ENCODE measurements around the gene CTRB1.

The CTRB1 gene

DNA sequence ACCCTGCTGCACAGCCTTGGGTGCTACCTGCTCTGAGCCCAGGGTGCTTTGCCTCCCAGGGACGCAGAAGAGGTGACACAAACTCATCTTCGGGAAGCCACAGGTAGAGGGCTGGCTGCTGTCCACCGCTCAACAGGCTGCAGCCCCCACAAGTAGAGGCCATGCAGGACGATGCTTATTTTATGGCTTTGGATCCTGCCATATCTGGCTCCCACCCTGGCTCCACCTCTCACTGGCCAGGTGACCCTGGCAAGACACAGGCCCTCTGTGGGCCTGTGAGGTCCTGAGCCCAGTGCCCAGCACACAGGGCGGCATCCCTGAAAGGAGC, 44.0 kb downstream of the CTRB1 start:
- H3K9me3 ChIP-seq (ENCODE audit: insufficient read depth, low read length) = no peaks in the 10 kb centered on the region
- no peak overlapping the region for H3K4me2 ChIP-seq (ENCODE audit: low read length)
- peaks cover 15% of the 10 kb centered on the region; the same call in 1 of the 2 replicates for H3K4me1 ChIP-seq (ENCODE audit: low read length)
- TF ChIP-seq, protein P1, sequence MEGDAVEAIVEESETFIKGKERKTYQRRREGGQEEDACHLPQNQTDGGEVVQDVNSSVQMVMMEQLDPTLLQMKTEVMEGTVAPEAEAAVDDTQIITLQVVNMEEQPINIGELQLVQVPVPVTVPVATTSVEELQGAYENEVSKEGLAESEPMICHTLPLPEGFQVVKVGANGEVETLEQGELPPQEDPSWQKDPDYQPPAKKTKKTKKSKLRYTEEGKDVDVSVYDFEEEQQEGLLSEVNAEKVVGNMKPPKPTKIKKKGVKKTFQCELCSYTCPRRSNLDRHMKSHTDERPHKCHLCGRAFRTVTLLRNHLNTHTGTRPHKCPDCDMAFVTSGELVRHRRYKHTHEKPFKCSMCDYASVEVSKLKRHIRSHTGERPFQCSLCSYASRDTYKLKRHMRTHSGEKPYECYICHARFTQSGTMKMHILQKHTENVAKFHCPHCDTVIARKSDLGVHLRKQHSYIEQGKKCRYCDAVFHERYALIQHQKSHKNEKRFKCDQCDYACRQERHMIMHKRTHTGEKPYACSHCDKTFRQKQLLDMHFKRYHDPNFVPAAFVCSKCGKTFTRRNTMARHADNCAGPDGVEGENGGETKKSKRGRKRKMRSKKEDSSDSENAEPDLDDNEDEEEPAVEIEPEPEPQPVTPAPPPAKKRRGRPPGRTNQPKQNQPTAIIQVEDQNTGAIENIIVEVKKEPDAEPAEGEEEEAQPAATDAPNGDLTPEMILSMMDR (IDR thresholded peaks at IDR 0.05; ENCODE audit: low read depth, low read length) = no peak
- TF ChIP-seq EZH2phosphoT487 (IDR thresholded peaks at IDR 0.05; ENCODE audit: low read depth) = no peak
- H3K79me2 ChIP-seq (ENCODE audit: low read length) = no peaks in the 10 kb centered on the region
- no peak overlapping the region for H3K9ac ChIP-seq (ENCODE audit: low read length)
- no peak overlapping the region for H2AFZ ChIP-seq (ENCODE audit: low read depth, low read length)
- peaks cover 18% of the 10 kb centered on the region; the same call in 1 of the 2 replicates for H4K20me1 ChIP-seq (ENCODE audit: insufficient read depth, low read length)
- no peak overlapping the region for H3K27ac ChIP-seq (ENCODE audit: low read length)
- H3K36me3 ChIP-seq (replicated peaks; ENCODE audit: low read depth, low read length) = no peaks in the 10 kb centered on the region
- peaks cover 26% of the 10 kb centered on the region for H3K27me3 ChIP-seq (ENCODE audit: low read depth, low read length)
- no peak overlapping the region for H3K4me3 ChIP-seq (ENCODE audit: low read length)

GRCh38 chr16:75263291-75263962, 44.6 kb downstream of the CTRB1 start:
- no peak overlapping the region for H3K9ac ChIP-seq (ENCODE audit: low read length)
- peaks cover 23% of the 10 kb centered on the region for H3K27me3 ChIP-seq (ENCODE audit: low read depth, low read length)
- TF ChIP-seq EZH2phosphoT487 (IDR thresholded peaks at IDR 0.05; ENCODE audit: low read depth) = no peak
- TF ChIP-seq, protein P1 (IDR thresholded peaks at IDR 0.05; ENCODE audit: low read depth, low read length) = no peak
- H2AFZ ChIP-seq (ENCODE audit: low read depth, low read length) = no peak overlapping the region
- H3K36me3 ChIP-seq (replicated peaks; ENCODE audit: low read depth, low read length) = no peaks in the 10 kb centered on the region
- H3K4me3 ChIP-seq (ENCODE audit: low read length) = no peak overlapping the region
- no peak overlapping the region for H3K4me2 ChIP-seq (ENCODE audit: low read length)
- H3K4me1 ChIP-seq (ENCODE audit: low read length) = peaks cover 9% of the 10 kb centered on the region; the same call in 1 of the 2 replicates
- peaks cover 13% of the 10 kb centered on the region; the same call in 1 of the 2 replicates for H4K20me1 ChIP-seq (ENCODE audit: insufficient read depth, low read length)
- H3K79me2 ChIP-seq (ENCODE audit: low read length) = no peaks in the 10 kb centered on the region
- H3K9me3 ChIP-seq (ENCODE audit: insufficient read depth, low read length) = no peaks in the 10 kb centered on the region
- H3K27ac ChIP-seq (ENCODE audit: low read length) = no peak overlapping the region

DNA sequence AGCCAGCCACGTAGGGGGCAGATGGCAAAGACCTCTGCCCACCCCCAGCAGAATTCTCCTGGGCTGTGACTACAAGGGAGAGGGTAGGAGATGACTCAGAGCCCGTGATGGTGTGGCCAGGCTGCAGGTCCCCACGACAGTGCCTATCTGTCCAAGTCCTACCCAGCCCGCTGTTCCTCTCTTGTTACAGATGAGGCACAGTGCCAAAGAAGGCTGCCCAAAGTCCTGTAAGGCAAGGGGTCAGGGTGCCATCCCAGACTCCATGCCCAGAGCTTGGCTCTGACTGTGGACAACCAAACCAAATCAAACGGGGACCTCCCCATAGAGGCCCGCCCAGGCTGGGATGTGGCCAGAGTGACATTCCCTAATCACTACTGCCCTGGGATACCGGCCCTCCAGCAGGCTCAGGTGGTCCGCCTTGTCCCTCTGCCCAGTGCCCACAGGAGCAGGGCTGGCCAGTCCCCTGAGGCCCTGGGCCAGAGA, 45.2 kb downstream of the CTRB1 start:
- Histone ChIP-seq H3K9ac (ENCODE audit: low read length) (no peak overlapping the region), H2AFZ (ENCODE audit: low read depth, low read length) (no peak overlapping the region), H3K27me3 (ENCODE audit: low read depth, low read length) (peaks cover 18% of the 10 kb centered on the region), H3K4me2 (ENCODE audit: low read length) (no peak overlapping the region), H3K27ac (ENCODE audit: low read length) (no peak overlapping the region), H3K36me3 (replicated peaks; ENCODE audit: low read depth, low read length) (no peaks in the 10 kb centered on the region), H3K4me1 (ENCODE audit: low read length) (peaks cover 9% of the 10 kb centered on the region; the same call in 1 of the 2 replicates), H3K79me2 (ENCODE audit: low read length) (no peaks in the 10 kb centered on the region), H3K9me3 (ENCODE audit: insufficient read depth, low read length) (no peaks in the 10 kb centered on the region), H4K20me1 (ENCODE audit: insufficient read depth, low read length) (peaks cover 7% of the 10 kb centered on the region; the same call in 1 of the 2 replicates), H3K4me3 (ENCODE audit: low read length) (no peak overlapping the region)
- TF ChIP-seq, protein P1 (IDR thresholded peaks at IDR 0.05; ENCODE audit: low read depth, low read length) = no peak
- no peak for TF ChIP-seq EZH2phosphoT487 (IDR thresholded peaks at IDR 0.05; ENCODE audit: low read depth)

GRCh38 chr16:75264457-75264998, 45.7 kb downstream of the CTRB1 start:
- H2AFZ ChIP-seq (ENCODE audit: low read depth, low read length) = no peak overlapping the region
- no peaks in the 10 kb centered on the region for H3K9me3 ChIP-seq (ENCODE audit: insufficient read depth, low read length)
- TF ChIP-seq EZH2phosphoT487 (IDR thresholded peaks at IDR 0.05; ENCODE audit: low read depth) = no peak
- TF ChIP-seq, protein P1 (IDR thresholded peaks at IDR 0.05; ENCODE audit: low read depth, low read length) = no peak
- H3K4me2 ChIP-seq (ENCODE audit: low read length) = peak overlapping the region; percentile 86
- no peaks in the 10 kb centered on the region for H3K36me3 ChIP-seq (replicated peaks; ENCODE audit: low read depth, low read length)
- H3K4me1 ChIP-seq (ENCODE audit: low read length) = peaks cover 9% of the 10 kb centered on the region; the same call in 1 of the 2 replicates
- no peak overlapping the region for H3K9ac ChIP-seq (ENCODE audit: low read length)
- no peak overlapping the region for H3K27ac ChIP-seq (ENCODE audit: low read length)
- peaks cover 15% of the 10 kb centered on the region for H3K27me3 ChIP-seq (ENCODE audit: low read depth, low read length)
- peaks cover 6% of the 10 kb centered on the region; the same call in 1 of the 2 replicates for H4K20me1 ChIP-seq (ENCODE audit: insufficient read depth, low read length)
- no peaks in the 10 kb centered on the region for H3K79me2 ChIP-seq (ENCODE audit: low read length)
- H3K4me3 ChIP-seq (ENCODE audit: low read length) = peak overlapping the region; percentile 90; the same call in 1 of the 2 replicates
